NCI-H2029 (cell line): ENCODE data around the gene SRPK1.
A peak's percentile ranks its signal among the peaks of the same experiment; 100 is the strongest.
"Not testable (repeated sequence)": the region's sequence is repeated elsewhere in the genome, so short reads cannot be mapped to it uniquely, and the experiment has no call there.

Experiments used
- DNase-seq: peaks from one replicate; lab custom pipeline; 2025; lab: John Stamatoyannopoulos, UW

The SRPK1 gene

GRCh38 chr6:35931120-35931561 is 10.2 kb upstream of the SRPK1 start:
- no peak for DNase-seq

- DNase-seq = no peak
These were observed 8.7 kb upstream of the SRPK1 start for GRCh38 chr6:35929601-35930000.

DNA sequence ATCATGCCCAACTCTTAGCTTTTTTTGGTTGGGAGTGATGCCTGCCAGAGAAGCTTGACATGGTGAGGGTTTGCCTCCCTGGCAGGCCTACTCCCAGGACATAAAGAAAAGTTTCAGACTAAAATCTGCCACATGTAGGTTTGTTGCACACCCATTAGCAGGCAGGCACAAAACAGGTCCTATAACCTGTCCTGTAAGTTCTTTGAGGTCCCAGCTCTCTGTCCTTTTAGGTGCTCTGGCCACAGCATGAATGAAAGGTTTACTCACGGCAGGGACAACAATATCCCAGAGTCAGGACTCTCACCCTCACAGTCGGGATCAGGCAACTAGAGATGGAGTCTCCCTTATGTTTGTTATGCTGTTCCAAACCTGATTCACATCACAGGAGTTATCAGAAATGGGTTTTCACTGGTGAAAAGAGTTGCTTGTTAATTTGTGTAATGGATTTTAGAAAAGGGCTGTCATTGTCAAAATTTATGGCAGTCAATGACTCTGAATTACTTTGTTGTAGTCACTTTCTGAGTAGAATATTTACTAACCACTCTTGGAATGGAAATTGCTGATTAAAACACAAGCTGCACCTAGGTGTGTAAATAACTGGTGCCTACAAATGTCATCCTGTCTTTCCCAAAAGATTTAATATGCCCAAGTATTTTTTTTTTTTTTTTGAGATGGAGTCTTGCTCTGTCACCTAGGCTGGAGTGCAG is 5.8 kb upstream of the SRPK1 start:
- no peak for DNase-seq

DNA sequence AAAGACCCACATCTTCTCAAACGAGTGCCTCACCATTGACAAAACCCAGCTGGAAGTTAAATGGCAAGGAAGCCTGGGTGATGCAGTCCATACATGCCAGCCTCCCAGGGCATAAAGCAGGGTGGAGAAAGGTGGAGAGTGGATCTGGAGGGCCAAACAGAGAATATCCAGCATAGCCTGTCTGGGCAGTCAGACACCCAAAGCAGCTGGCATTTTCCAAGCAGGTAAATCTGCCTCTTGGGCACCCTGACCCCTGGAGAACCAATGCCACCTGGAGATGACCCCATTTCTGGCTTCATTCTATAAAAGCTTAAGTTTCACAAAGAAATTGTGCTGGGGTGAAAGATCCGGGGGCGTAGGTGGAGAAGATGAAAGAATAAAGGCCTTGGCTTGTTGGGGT is 5.1 kb upstream of the SRPK1 start:
- no peak for DNase-seq

- DNase-seq = no peak
These were observed 3.2 kb upstream of the SRPK1 start for GRCh38 chr6:35924146-35924545.

- no peak for DNase-seq
These were observed 1.2 kb upstream of the SRPK1 start for GRCh38 chr6:35922139-35922554.

GRCh38 chr6:35919827-35920751 is 809 bp downstream of the SRPK1 start:
- DNase-seq = peak; percentile 14

GRCh38 chr6:35919085-35919826 is 1.6 kb downstream of the SRPK1 start:
- DNase-seq = no peak

DNA sequence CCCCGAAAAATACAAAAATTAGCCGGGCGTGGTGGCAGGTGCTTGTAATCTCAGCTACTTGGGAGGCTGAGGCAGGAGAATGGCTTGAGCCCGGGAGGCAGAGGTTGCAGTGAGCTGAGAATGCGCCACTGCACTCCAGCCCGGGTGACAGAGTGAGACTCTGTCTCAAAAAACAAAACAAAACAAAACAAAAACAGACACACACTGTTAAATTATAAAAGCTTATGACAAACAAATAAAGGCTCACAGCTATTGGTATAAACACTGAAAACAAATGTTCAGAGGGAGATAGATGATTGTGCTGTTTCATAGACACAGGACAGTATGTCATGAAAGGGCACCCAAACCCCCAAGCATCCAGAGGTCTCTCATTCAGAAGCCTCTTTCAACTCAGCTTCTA is 4.0 kb downstream of the SRPK1 start:
- not testable (repeated sequence) for DNase-seq

- no peak for DNase-seq
These were observed 4.8 kb downstream of the SRPK1 start for GRCh38 chr6:35916056-35916455.

DNA sequence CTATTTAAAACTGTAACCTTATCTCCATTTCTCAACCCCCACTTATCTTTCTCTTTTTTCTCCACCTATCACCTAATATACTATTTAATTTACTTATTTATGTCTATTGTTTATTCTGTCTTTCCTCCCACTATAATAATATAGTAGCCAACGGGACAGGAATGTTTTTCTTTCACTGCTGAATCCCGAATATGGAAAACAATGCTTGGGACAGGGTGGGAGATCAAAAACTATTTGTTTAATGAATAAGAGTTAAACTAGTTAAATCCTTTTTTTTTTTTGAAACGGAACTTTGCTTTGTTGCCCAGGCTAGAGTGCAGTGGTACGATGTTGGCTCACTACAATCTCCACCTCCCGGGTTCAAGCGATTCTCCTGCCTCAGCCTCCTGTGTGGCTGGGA is 6.4 kb downstream of the SRPK1 start:
- DNase-seq = no peak

GRCh38 chr6:35911871-35912653 is 8.8 kb downstream of the SRPK1 start:
- no peak for DNase-seq

GRCh38 chr6:35909571-35909970 is 11.3 kb downstream of the SRPK1 start:
- not testable (repeated sequence) for DNase-seq

GRCh38 chr6:35908753-35909401 is 12.0 kb downstream of the SRPK1 start:
- DNase-seq = not testable (repeated sequence)

DNA sequence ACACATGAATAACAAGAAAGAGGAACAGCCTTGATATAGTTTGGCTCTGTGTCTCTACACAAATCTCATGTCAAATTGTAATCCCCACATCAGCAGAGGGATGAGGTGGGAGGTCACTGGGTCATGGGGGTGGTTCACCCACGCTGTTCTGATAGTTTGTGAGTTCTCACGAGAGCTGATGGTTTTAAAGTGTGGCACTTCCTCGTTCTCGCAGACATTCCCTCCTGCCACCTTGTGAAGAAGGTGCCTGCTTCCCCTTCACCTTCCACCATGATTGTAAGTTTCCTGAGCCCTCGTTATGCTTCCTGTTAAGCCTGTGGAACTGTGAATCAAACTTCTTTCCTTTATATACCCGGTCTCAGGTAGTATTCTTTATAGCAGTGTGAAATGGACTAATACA is 13.1 kb downstream of the SRPK1 start:
- DNase-seq = no peak

DNA sequence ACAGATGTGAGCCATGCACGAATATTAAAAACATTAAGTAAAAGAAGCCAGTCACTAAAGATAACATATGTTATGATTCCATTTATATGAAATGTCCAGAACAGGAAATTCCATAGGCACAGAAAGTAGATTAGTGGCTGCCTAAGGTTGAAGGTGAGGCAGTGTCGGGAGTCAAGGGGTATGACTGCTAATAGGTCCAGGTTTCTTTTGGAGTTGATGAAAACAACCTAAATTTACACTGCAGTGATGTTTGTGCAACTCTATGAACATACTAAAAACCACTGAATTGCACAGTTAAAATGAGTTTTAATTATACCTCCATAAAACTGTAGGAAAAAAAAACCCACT is 14.4 kb downstream of the SRPK1 start:
- DNase-seq = no peak

DNA sequence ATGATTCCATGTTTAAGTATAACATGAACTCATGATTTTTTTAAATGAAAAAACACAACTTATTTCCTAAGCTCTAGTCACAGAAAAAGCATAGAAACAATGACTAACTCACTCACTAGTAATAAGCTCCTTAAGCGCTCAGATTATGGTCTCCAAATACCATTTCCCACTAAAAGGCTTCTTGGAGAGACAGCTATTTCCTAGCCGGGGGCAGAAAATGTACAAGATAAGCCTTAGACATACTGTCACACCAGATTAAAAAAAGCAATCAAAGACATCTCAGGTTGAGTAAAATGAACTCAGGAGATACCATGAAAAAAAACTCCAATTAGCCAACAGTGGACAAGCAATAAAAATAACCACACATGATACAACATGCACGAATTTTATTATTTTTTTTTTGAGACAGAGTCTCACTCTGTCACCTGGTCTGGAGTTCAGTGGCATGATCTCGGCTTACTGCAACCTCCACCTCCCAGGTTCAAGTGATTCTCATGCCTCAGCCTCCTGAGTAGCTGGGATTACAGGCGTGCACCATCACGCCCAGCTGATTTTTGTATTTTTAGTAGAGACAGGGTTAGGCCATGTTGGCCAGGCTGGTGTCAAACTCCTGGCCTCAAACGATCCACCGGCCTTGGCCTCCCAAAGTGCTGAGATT is 14.9 kb downstream of the SRPK1 start:
- DNase-seq = no peak

- no peak for DNase-seq
These were observed 15.6 kb downstream of the SRPK1 start for GRCh38 chr6:35905141-35905785.

GRCh38 chr6:35903679-35904078 is 17.2 kb downstream of the SRPK1 start:
- DNase-seq = no peak

GRCh38 chr6:35900448-35900847 is 20.4 kb downstream of the SRPK1 start:
- DNase-seq = no peak
